NCI-H1105 treated with DMSO at 0.1 percent for 48 hours (cell line): ENCODE data around the gene MARK4.
"Not testable (repeated sequence)": the region's sequence is repeated elsewhere in the genome, so short reads cannot be mapped to it uniquely, and the experiment has no call there.

Experiments
- DNase-seq: peaks from one replicate; lab custom pipeline; 2025; lab: John Stamatoyannopoulos, UW

The MARK4 gene

DNA sequence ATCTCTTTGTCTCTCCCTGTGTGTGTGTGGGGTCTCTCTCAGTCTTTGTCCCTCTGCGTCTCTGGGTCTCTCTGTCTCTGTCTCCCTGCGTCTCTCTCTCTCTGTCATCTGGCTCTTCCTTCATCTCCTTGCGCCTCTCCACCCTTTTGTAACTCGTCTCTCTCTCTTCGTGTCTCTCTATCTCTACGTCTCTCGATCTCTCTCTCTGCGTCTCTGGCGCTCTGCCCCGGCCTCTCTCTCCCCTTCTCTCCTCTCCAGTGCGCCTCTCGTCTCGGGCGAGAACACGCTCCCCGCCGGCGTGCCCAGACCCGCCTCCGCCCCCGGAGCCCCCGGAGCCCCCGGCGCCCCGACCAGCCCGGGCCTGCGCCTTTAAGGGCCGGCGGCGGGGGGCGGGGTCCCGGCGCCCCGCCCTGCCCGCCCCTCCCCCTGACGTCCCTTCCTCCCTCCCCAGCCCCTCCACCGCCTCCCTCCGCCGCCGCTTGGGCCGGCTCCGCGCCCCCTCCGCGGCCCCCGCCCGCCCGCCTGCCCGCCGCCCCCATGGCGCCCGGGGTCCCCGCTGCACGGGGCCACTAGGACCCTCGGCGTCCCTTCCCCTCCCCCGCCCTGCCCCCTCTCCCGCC lies at the start of gene MARK4:
Gene MARK4, plus strand, starts transcription at position 440 of the 620 bp plus-strand sequence. CDS start 318 bp downstream, outside the sequence.
- peak; percentile 49 for DNase-seq

DNA sequence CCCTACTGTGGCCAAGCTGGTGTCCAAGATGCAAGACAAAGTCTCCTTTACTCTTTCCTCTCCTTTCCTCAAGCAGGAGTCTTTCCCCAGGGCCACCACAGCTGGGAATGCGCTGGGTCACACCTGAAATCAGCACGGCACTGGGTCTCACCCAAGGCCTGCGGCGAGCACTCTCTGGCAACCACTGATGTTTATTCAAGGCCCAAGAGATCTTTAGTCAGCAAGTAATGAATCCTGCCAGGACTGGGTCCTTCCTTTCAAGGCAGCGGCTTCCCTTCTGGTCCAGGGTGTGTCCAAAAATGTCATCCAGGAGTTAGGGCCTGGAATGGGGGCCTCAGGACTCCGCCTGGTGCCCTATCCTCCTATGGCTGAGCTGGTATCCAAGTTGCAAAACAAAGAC lies 48.4 kb upstream of the MARK4 start:
- DNase-seq: no peak

DNA sequence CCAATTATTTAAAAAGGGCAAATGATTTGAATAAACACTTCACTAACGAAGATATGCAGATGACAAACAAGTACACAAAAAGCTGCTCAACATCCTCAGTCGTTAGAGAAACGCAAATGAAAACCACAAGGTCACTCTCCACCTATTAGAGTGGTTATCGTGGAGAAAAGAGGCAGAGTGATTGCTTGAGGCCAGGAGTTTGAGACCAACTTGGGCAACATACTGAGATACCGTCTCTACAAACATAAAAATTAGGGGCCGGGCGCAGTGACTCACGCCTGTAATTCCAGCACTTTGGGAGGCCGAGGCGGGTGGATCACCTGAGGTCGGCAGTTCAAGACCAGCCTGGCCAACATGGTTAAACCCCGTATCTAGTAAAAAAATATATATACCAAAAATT lies 45.3 kb upstream of the MARK4 start:
- DNase-seq: no peak

DNA sequence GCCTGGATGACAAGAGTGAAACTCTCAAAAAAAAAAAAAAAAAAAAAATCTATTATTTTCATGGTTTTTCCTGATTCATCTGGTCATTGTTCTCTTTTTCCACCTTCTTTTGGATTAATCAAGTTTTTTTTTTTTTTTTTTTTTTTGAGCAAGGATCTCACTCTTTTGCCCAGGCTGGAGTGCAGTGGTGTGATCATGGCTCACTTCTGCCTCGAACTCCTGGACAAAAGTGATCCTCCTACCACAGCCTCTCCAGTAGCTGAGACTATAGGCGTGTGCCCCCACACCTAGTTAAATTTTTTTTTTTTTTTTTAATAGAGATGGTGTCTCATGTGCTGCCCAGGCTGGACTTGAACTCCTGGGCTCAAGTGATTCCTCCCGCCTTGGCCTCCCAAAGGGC lies 44.7 kb upstream of the MARK4 start:
- no peak for DNase-seq

DNA sequence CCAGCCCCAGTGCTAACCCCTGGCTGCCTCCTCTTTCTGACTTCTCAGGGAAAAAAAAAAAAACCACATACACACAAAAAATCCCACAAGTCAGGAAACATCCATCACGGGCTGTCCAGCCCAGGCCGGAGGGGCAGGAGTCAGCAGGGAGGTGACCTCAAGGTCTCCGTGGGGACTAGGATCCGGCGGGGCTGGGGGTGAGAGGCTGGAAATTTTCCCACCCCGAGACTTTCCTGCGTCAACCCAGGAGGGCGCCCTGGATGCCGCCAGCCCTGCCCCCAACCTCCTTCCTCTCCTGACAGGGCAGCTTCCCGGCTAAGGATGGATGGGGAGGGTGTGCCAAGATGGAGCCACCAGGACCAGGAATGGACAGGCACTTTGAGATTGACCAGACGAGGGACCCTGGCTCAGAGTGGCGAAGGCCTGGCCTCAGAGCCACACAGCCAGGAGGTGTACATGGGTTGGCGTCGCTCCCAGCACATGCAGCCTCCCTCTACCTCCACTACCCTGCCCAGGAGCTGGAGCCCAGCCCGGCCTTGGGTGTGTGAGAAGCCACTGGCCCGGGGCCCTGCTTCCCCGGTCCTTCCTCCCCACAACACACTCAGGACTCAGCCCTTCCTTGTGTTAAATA lies 39.2 kb upstream of the MARK4 start:
- DNase-seq: no peak

DNA sequence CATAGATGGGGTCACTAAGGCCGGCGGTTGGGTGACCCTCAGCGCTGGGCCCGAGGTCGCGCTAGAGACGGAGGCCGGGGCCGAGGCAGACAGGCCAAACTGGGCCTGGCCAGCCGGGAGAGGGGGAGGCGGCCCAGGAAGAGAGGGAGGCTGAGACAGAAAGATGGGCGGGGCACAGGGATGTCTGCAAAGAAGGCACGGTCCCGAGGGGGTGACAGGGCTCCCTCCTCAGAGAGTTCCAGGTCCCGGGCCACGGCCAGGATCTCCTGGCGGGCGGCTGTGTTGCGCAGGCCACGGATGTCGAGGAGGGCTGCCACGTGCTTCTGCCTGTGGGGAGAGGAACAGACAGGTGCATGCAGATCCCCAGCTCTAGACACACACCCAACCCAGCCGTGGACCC lies 38.0 kb upstream of the MARK4 start:
- no peak for DNase-seq

DNA sequence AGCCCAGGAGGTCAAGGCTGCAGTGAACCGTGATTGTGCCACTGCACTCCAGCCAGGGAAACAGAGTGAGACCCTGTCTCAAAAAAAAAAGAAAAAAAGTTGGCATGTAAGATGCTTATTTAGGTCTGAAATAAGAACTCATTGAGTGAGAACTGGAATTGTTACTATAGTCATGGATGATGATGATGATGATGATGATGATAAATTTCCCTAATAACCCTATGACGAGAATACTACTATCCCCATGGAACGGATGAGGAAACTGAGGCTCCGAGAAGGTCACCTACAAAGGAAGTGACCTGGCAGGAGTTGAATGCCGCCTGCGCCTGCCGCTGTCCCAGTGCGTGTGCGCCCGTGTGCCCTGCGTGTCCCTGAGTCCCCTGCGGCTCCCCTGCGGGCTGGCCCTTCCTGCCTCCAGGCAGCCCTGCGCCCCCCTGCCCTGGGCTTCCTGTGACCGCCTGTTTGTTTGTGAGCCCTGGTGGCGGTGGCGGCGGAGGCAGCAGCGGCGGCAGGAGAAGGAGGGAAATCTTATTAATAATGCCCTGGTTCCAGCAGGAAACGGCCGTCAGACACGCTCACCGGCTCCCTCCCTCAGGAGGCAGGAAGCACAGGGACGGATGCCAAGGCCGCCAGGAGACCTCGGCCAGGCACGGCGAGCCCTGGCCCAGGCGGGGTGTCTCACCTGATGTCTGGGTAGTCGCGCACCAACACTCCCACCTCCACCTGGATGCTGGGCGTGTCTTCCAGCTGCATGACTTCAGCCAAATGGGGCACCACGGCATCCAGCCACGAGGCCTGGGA lies 35.5 kb upstream of the MARK4 start:
- DNase-seq: peak; percentile 46

DNA sequence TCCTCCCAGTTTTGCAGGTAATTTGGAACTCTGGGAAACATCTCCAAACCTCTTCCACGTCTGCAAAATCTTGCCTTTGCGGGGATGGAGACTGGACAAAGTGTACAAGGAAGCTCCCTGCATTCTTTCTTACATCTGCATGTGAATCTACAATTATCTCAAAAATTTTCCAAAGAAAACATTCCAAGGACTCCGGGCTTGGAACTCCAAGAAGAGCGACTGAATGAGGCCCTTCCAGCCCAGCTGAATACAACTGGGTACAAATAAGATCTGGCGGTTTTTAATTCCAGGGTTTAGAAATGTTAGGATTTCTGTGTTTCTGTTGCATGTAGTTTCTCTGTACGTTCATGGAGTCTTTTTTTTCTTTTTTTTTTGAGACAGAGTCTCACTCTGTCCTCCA lies 34.4 kb upstream of the MARK4 start:
- DNase-seq: no peak

DNA sequence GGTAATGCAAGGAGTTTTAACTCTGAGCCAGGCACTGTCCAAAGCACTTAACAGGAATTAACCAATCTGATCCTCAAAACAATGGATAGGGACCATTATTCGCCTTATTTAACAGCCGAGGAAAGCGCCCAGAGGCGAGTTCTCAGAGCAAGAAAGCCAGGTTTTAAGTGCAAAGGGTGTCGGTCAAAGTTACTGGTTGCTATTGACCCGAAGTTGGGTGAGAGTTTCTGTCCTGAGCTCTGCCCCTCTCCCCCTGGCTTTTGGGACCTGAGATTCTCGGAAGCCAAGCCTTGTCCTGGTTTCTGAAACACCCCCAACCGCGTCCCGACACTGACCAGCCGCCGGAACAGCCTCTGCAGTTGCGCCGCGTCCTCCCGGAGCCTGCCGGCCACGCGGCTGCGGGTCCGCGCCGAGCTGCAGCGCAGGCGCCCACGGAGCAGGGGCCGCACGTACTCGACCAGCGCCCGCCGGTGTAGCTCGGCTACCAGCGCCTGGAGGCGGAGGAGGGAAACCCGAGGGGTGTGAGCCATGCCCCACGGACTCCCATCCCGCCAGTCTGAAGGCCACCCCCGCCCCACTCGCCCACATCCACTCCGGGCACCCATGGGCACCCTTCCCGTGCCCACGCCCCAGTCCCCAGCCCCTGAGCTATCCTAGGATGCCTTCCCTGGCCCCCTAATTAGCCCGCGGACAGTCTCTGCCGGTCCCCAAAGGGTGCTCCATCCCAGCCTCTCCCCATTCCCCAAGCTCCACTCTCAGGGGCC lies 33.7 kb upstream of the MARK4 start:
- no peak for DNase-seq

DNA sequence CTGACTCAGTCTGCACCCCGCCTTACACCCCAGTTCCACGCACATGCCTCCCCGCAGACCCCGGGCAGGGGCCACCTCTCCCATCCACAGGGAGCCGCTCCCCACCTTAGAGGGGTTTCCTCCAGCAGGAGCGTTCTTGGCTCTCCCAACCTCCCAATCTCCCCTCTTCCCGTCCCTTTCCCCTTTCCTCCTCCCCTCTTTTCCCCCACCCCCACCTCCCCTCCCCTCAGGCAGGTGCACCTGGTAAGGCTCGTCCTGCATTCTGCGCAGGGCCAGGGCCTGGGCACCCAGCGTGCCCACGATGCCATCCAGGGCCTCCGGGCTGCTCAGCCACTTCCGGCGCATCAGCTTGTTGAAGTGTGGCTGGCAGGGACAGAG lies 33.1 kb upstream of the MARK4 start:
- no peak for DNase-seq

DNA sequence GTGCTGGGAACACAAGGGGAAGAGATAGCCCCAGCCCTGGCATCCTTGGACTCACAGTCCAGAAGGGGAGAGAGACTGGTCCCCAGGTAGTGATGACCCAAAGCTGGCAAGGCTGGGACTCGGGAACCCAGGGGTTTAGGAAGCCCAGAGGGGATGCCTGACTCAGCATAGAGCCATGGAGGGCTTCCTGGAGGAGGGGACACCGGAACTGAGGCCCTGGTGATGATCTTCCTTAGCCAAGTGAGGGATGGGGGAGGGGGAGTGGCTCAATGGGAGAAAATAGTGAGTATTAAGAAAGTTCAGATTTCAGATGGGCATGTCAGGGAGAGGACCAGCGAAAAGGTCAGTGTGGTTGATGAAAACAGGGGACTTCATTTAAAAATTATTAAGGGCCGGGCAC lies 32.6 kb upstream of the MARK4 start:
- no peak for DNase-seq

DNA sequence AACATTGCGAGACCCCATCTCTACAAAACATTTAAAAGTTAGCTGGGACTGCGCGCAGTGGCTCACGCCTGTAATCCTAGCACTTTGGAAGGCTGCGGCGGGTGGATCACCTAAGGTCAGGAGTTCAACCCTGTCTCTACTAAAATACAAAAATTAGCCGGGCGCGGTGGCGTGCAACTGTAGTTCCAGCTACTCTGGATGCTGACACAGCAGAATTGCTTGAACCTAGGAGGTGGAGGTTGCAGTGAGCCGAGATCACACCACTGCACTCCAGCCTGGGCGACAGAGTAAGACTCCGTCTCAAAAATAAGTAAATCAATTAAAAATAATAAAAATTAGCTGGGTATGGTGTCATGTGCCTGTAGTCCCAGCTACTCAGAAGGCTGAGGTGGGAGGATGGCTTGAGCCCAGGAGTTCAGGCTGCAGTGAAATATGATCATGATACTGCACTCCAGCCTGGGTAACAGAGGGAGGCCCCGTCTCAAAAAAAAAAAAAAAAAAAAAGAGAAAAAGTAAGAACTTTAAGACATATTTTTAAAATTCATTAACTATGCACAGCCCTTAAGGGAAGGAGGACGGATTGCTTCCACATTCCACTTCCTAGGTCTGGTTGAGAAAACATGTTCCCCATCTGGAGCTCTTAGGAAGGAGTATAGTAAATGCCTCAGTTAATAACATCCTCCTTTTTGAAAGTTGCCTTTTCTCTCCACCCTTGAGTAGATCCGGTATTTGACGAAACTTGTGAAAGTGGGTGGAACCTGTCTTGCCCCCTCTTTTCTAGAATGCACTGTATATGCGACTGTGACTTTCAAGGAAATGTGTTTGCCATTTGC lies 31.9 kb upstream of the MARK4 start:
- no peak for DNase-seq

DNA sequence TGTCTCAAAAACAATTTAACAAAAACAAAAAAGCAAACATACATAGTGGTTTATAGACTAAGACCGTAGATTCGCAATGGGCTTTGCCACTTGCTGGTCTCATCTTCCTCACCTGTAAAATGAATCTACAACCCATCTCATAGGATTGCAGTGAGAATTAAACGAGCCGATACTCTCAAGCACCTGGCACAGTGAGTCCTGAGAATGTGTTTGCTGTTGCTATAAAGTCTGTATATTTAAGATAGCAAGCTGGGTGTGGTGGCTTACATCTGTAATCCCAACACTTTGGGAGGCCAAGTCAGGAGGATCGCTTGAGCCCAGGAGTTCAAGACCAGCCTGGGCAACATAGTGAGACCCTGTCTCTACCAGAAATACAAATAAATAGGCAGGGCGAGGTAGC lies 28.3 kb upstream of the MARK4 start:
- DNase-seq: no peak

DNA sequence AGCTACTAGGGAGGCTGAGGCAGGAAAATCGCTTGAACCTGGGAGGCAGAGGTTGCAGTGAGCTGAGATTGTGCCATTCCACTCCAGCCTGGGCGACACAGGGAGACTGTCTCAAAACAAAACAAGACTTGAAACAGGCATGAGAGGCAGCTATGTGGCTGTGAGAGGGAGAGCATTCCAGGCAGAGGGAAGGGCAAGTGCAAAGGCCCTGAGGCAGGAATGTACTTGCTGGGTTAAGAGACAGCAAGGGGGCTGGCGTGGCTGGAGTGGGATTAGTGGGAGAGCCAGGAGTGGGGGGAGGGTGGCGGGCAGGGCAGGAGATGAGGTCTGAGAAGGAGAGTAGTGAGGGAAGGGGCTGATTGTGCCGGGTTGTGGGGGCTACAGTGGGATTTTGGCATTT lies 27.2 kb upstream of the MARK4 start:
- DNase-seq: no peak

DNA sequence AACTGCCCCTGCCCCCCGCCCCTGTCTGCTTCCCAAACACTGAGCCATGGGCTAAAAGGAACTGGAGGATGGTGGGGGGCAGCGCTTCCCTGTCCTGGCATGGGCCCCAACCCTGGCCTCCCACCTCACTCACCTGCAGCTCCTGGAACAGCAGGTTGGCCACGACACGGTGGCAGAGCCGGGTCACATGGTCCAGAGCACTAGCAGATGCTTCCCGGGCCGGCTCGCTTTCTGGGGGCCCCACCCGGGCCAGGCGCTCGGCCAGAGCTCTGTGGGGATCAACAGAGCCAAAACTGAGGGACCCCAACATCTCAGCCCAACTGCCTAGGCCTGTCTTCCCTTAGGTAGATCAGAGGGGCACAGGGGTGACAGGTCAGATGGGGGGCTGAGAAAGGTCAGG lies 26.4 kb upstream of the MARK4 start:
- DNase-seq: no peak

DNA sequence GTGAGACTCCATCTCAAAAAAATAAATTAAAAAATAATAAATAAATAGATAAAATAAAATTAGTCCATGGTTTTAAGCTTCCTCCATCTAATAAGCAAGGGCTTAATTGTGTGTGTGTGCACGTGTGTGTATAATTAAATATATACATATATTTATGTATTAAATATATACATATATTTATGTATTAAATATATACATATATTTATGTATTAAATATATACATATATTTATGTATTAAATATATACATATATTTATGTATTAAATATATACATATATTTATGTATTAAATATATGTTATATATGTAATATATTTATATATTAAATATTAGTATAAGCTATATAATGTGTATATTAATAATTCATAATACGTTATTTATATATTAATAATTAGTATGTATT lies 22.0 kb upstream of the MARK4 start:
- not testable (repeated sequence) for DNase-seq

DNA sequence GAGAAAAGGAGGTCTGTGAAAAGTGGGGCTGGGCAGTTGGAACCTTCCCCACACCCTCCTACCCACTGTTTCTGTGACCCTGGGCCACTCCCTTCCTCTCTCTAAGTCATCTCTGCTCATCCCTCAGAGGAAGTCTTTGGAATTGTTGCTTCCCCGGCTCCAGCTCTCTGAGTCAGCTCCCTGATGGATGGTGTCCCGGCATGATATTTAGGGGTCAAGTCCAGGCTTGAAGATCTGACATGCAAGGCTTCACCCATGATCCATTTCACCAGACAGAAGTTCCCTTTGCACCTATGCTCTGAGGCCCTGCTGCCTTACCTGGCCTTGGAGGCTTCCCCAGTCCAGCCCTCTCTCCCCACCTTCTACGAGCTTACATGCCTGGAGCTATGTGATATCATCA lies 19.2 kb upstream of the MARK4 start:
- no peak for DNase-seq

DNA sequence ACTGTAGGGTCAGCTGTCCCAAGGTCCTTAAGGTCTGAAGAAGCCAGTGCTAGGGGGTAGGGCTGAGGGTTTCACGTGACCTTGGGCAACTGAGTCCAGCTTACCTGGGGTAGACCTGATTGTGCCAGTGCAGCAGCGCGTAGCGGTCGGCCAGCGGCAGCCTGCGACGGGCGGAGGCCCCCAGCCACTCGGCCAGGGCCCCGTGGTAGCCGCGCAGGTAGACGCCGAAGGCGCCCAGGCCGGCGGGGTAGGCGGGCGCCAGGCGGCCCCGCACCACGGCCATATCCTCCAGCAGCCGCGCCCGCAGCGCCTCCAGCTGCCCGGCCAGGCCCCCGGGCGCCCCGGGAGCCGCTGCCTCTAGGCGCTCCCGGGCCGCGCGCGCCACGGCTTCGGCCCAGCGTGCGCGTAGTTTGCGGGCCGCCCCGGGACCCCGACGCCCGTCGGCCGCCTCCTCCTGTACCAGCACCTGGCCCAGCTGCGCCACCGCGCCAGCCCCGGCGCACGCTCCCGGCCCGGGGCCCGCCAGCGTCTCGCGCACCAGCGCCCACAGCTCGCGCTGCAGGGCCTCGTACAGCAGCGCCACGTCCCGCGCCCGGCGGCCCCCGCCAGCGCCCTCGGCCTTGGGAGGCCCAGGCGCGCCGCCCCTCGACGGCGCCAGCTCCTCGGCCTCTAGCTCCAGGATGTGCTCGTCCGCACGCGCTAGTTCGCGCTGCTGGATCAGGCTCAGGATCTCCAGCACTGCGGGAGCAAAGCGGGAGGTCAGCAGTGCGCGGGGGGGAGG lies 16.8 kb upstream of the MARK4 start:
- DNase-seq: no peak

DNA sequence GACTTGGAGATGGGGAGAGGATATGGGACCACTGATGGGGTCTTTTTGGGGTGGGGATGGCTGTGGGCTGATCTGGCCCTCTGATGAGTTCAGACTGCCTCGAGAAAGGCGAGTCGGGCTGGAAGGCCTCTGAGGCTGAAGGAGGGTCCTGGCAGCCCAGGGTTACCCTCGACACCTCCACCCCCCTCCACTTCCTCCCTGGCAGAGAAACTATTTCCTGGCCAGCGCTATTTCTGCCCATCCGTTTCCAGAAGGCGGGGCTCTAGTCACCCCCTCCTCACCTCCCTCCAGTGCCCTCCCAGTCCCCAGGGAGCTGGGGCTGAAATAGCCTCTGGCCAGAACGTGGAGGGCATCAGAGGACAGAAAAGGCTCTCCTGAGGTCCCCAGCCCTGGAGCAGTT lies 15.6 kb upstream of the MARK4 start:
- DNase-seq: no peak

DNA sequence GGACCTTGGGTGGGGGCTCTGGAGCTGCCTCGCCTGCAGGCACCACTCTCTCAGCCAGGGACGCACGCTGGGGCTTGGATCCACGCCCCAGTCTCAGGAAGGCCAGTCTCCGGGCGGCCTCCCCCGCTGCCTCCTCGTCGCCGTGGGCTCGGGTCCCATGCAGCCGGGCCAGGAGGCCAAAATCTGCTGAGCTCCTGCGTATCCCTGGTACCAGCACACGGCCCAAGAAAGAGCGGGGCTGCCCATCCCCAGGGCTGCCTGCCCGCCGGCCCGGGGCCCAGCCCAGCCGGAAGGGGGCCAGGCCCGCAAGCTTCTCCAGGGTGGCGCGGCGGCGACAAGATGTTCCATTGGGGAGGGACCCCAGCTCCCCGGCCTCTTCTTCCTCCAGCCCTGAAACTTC lies 12.5 kb upstream of the MARK4 start:
- no peak for DNase-seq

DNA sequence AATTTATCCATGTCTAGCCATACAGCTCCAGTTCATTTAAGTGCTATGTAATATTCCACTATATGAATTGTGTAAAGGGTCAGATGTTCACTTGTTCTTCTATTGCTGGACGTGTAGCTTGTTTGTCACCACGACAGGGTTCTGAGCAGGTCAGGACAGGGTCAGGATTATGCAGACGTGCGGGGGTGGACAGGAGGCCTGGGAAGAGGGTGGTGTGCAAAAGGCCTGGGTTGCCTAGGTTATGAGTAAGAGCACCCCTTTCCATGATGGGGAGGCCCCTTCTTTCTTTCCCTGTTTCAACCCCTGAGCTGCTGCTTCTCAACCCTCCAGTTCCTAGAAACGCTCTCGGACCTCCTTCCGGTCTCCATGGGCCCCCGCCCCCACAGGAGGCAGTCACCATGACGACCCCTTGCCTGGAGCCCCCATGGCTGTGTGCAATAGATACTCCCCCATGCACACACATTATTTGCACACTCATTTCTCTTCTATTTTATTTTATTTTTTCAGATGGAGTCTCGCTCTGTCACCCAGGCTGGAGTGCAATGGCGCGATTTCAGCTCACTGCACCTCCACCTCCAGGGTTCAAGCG lies 7.8 kb upstream of the MARK4 start:
- no peak for DNase-seq
